H1 (cell line): ENCODE results near the gene MFAP3. TPM values are rescaled to one million over a fixed set of nuclear protein-coding genes. Genes with fewer than 3 reads are reported as not detected.

ENCODE experiments used
- CTCF ChIA-PET: fragments of 300-600 bp; sonication (Branson Sonifier 250); formaldehyde crosslinking; loops from one replicate; lab custom pipeline; 2021; ENCODE audit not compliant: partially characterized antibody; lab: Charles Lee
- POLR2A ChIA-PET: fragments of 300-600 bp; sonication (Branson Sonifier 250); formaldehyde crosslinking; loops from one replicate; lab custom pipeline; 2021; ENCODE audit warnings: inconsistent platforms; ENCODE audit not compliant: partially characterized antibody; lab: Charles Lee
- DNase-seq, 2 experiments: peaks; one replicate each; pipeline versions ENCODE4 v3.0.0 to v3.0.0-alpha.2; 2010 to 2022; ENCODE audit warnings: low spot score in 2 of 2, low read depth in 1 of 2, mixed read lengths in 1 of 2
- FAIRE-seq: peaks from 2 replicates; lab custom pipeline; 2011; peaks lifted over from hg19 to GRCh38; lab: Jason Lieb, UNC
- H2AFZ ChIP-seq: 2 replicates; pipeline ENCODE4 v1.8.1; 2012; ENCODE audit warnings: low read length, inconsistent platforms
- H2AK5ac ChIP-seq: 2 replicates; pipeline ENCODE4 v1.6.1; 2013; ENCODE audit warnings: low read depth, low read length
- H2BK120ac ChIP-seq: replicated peaks from 2 replicates; pipeline ENCODE3; 2013; ENCODE audit warnings: low read depth, low read length, inconsistent platforms
- H2BK12ac ChIP-seq: 2 replicates; pipeline ENCODE4 v1.6.1; 2013; ENCODE audit warnings: low read depth, low read length
- H2BK15ac ChIP-seq: 2 replicates; pipeline ENCODE4 v1.6.1; 2013; ENCODE audit warnings: low read length
- H2BK20ac ChIP-seq: 2 replicates; pipeline ENCODE4 v1.6.1; 2013; ENCODE audit warnings: low read length
- H2BK5ac ChIP-seq: 2 replicates; pipeline ENCODE4 v1.6.1; 2013; ENCODE audit warnings: low read depth, low read length
- H3K14ac ChIP-seq: 2 replicates; pipeline ENCODE4 v1.6.1; 2013; ENCODE audit warnings: inconsistent platforms; ENCODE audit not compliant: insufficient read length
- H3K18ac ChIP-seq: 2 replicates; pipeline ENCODE4 v1.6.1; 2013; ENCODE audit warnings: low read length; ENCODE audit errors: extremely low read depth
- H3K23ac ChIP-seq: 2 replicates; pipeline ENCODE4 v1.6.1; 2013; ENCODE audit warnings: inconsistent platforms; ENCODE audit not compliant: insufficient read length
- H3K23me2 ChIP-seq: 2 replicates; pipeline ENCODE4 v1.6.1; 2013; ENCODE audit warnings: low read depth, low read length
- H3K27ac ChIP-seq: 2 replicates; pipeline ENCODE4 v1.6.1; 2011; ENCODE audit warnings: low read depth, low read length, inconsistent platforms
- H3K27me3 ChIP-seq, 4 experiments: replicated peaks in 1 of 4; 1 replicate in 1 of 4; 2 replicates in 3 of 4; pipeline versions ENCODE4 v1.6.1 to v1.8.1; 2011 to 2013; ENCODE audit warnings: low read length in 3 of 4, mild to moderate bottlenecking in 3 of 4, inconsistent platforms in 2 of 4, mixed read lengths in 2 of 4, moderate library complexity in 1 of 4; ENCODE audit not compliant: control insufficient read depth in 3 of 4, insufficient read depth in 3 of 4; ENCODE audit errors: extremely low read depth in 1 of 4
- H3K36me3 ChIP-seq, 4 experiments: 2 replicates each; pipeline versions ENCODE4 v1.6.1 to v1.8.1; 2011 to 2013; ENCODE audit warnings: mild to moderate bottlenecking in 4 of 4, low read length in 3 of 4, moderate library complexity in 2 of 4, control low read depth in 1 of 4, inconsistent platforms in 1 of 4; ENCODE audit not compliant: insufficient read depth in 4 of 4, control insufficient read depth in 2 of 4
- H3K4ac ChIP-seq: replicated peaks from 2 replicates; pipeline ENCODE3; 2013; ENCODE audit warnings: low read length, low read depth, mixed read lengths, inconsistent platforms; ENCODE audit not compliant: insufficient read length
- H3K4me1 ChIP-seq, 4 experiments: replicated peaks in 1 of 4; 1 replicate in 1 of 4; 2 replicates in 3 of 4; pipeline versions ENCODE4 v1.6.1 to v1.8.1; 2011 to 2013; ENCODE audit warnings: low read length in 3 of 4, inconsistent platforms in 2 of 4, mixed read lengths in 1 of 4; ENCODE audit not compliant: insufficient read depth in 4 of 4, control insufficient read depth in 3 of 4
- H3K4me2 ChIP-seq, 2 experiments: 2 replicates each; pipeline versions ENCODE4 v1.6.1 to v1.8.1; 2011 to 2013; ENCODE audit warnings: low read depth in 2 of 2, low read length in 2 of 2, control low read depth in 1 of 2, inconsistent platforms in 1 of 2, mild to moderate bottlenecking in 1 of 2; ENCODE audit not compliant: insufficient read depth in 1 of 2
- H3K4me3 ChIP-seq, 4 experiments: fragments of 200-600, 300-600 bp in 1 of 4; sonication (generic), shearing (Covaris generic), sonication (Bioruptor Twin) in 1 of 4; 2 replicates each; pipeline versions ENCODE4 v1.5.1 to v1.8.1; 2011 to 2016; ENCODE audit warnings: low read length in 4 of 4, low read depth in 3 of 4, control low read depth in 2 of 4, inconsistent platforms in 2 of 4, mild to moderate bottlenecking in 2 of 4, mixed read lengths in 1 of 4, moderate library complexity in 1 of 4; ENCODE audit not compliant: insufficient read depth in 2 of 4; ENCODE audit errors: extremely low read depth in 1 of 4
- H3K56ac ChIP-seq: replicated peaks from 2 replicates; pipeline ENCODE3; 2013; ENCODE audit warnings: low read depth, mild to moderate bottlenecking, mixed read lengths, low read length, inconsistent platforms; ENCODE audit not compliant: insufficient read length
- H3K79me1 ChIP-seq: 2 replicates; pipeline ENCODE4 v1.6.1; 2013; ENCODE audit warnings: low read depth, low read length, control low read depth
- H3K79me2 ChIP-seq, 2 experiments: 2 replicates each; pipeline versions ENCODE4 v1.6.1 to v1.8.1; 2012 to 2013; ENCODE audit warnings: low read length in 2 of 2, mild to moderate bottlenecking in 2 of 2, inconsistent platforms in 1 of 2; ENCODE audit not compliant: insufficient read depth in 2 of 2, control insufficient read depth in 1 of 2
- H3K9ac ChIP-seq, 4 experiments: replicated peaks in 1 of 4; 1 replicate in 1 of 4; 2 replicates in 3 of 4; pipeline versions ENCODE4 v1.6.1 to v1.8.1; 2011 to 2013; ENCODE audit warnings: low read depth in 3 of 4, low read length in 3 of 4, control low read depth in 2 of 4, mild to moderate bottlenecking in 2 of 4, moderate library complexity in 2 of 4, inconsistent platforms in 1 of 4; ENCODE audit errors: extremely low read depth in 1 of 4
- H3K9me3 ChIP-seq, 2 experiments: 2 replicates each; pipeline versions ENCODE4 v1.6.1 to v1.8.1; 2012 to 2013; ENCODE audit warnings: mild to moderate bottlenecking in 2 of 2, moderate library complexity in 2 of 2, control low read depth in 1 of 2, inconsistent platforms in 1 of 2, low read depth in 1 of 2, low read length in 1 of 2, mixed read lengths in 1 of 2; ENCODE audit not compliant: insufficient read depth in 2 of 2
- H4K20me1 ChIP-seq, 2 experiments: replicated peaks in 1 of 2; 2 replicates each; pipeline versions ENCODE3 to v1.8.1; 2011 to 2013; ENCODE audit warnings: inconsistent platforms in 2 of 2, low read length in 2 of 2, mild to moderate bottlenecking in 1 of 2; ENCODE audit not compliant: insufficient read depth in 2 of 2, control insufficient read depth in 1 of 2
- H4K5ac ChIP-seq: 2 replicates; pipeline ENCODE4 v1.6.1; 2013; ENCODE audit warnings: low read length, low read depth, mixed read lengths, inconsistent platforms; ENCODE audit not compliant: insufficient read length
- H4K8ac ChIP-seq: 2 replicates; pipeline ENCODE4 v1.8.0; 2013; ENCODE audit warnings: mild to moderate bottlenecking, moderate library complexity, low read length, inconsistent platforms; ENCODE audit not compliant: insufficient read depth; ENCODE audit errors: extremely low read depth
- H4K91ac ChIP-seq: replicated peaks from 2 replicates; pipeline ENCODE3; 2013; ENCODE audit warnings: low read length, mixed read lengths, inconsistent platforms; ENCODE audit not compliant: insufficient read length
- CBX5 ChIP-seq: fragments of 300-800, 300-1000 bp; sonication (generic); IDR thresholded peaks from 2 replicates; pipeline ENCODE4 v1.7.1; 2016; ENCODE audit warnings: antibody characterized with exemption, low read length, low read depth
- CBX8 ChIP-seq: fragments of 300-800, 300-1000 bp; sonication (generic); IDR thresholded peaks from 2 replicates; pipeline ENCODE4 v1.7.1; 2016; ENCODE audit warnings: low read depth, low read length, borderline replicate concordance
- CHD2 ChIP-seq: IDR thresholded peaks from 2 replicates; pipeline ENCODE4 v1.6.1; 2012; ENCODE audit warnings: low read length, improper control_type of control experiment
- KDM1A ChIP-seq: fragments of 200-600, 300-600 bp; sonication (generic); IDR thresholded peaks from 2 replicates; pipeline ENCODE4 v1.7.1; 2016; ENCODE audit warnings: mild to moderate bottlenecking, low read length, borderline replicate concordance
- MAFK ChIP-seq: IDR thresholded peaks from 2 replicates; pipeline ENCODE4 v1.6.1; 2012; ENCODE audit warnings: low read depth, mild to moderate bottlenecking, improper control_type of control experiment, low read length
- NANOG ChIP-seq: IDR thresholded peaks from 2 replicates; pipeline ENCODE4 v1.6.1; 2011; ENCODE audit warnings: low read length, low read depth, mild to moderate bottlenecking, inconsistent platforms; ENCODE audit not compliant: insufficient read depth, poor library complexity, severe bottlenecking
- RAD21 ChIP-seq, 2 experiments: IDR thresholded peaks in 1 of 2; conservative IDR thresholded peaks in 1 of 2; 2 replicates each; pipeline ENCODE4 v1.6.1; 2011; ENCODE audit warnings: low read depth in 2 of 2, low read length in 2 of 2, improper control_type of control experiment in 1 of 2, inconsistent platforms in 1 of 2, mild to moderate bottlenecking in 1 of 2, moderate library complexity in 1 of 2
- RBBP5 ChIP-seq: IDR thresholded peaks from 2 replicates; pipeline ENCODE4 v1.7.1; 2012; ENCODE audit warnings: low read depth, mild to moderate bottlenecking, inconsistent platforms, low read length, moderate library complexity, borderline replicate concordance
- SP2 ChIP-seq: IDR thresholded peaks from 2 replicates; pipeline ENCODE4 v1.6.1; 2012; ENCODE audit warnings: mild to moderate bottlenecking, low read length, inconsistent platforms
- SP4 ChIP-seq: IDR thresholded peaks from 2 replicates; pipeline ENCODE4 v1.6.1; 2012; ENCODE audit warnings: low read length, inconsistent platforms
- WGBS, 2 experiments: shearing (Covaris generic) in 1 of 2; methylation state at CpG; one replicate each; pipeline versions ENCODE4 v1.1.6 to v1.1.7; 2013 to 2015; ENCODE audit warnings: low lambda C conversion rate in 2 of 2, mixed read lengths in 2 of 2, inconsistent platforms in 1 of 2, low coverage in 1 of 2, missing lambda C conversion rate in 1 of 2; ENCODE audit not compliant: insufficient replicate concordance in 2 of 2, insufficient coverage in 1 of 2, insufficient read length in 1 of 2; ENCODE audit errors: extremely low coverage in 1 of 2, missing lambda C conversion rate in 1 of 2; 5-methylcytosine and 5-hydroxymethylcytosine counted together
- polyA plus RNA-seq, 7 experiments: library from polyadenylated mRNA; depleted of rRNA in 3 of 7; stranded (reverse) in 5 of 7; unstranded in 2 of 7; fragments of >200 nt in 5 of 7; fragments of 200-250 nt in 2 of 7; gene quantifications; 1 replicate in 5 of 7; 2 replicates in 1 of 7; 4 replicates in 1 of 7; pipeline versions ENCODE4 v1.2.1 to v1.2.3, GENCODE V29; 2011 to 2013; ENCODE audit warnings: missing spikeins in 2 of 7, mixed read lengths in 2 of 7
- total RNA-seq: library from RNA; stranded (reverse); fragmentation: NEBNext Ultra II Directional; extraction: Animal tissue kit (Norgen Biotek cat#: 25700); gene quantifications from 2 replicates; pipeline ENCODE4 v1.2.1, GENCODE V29; 2021

MFAP3 gene
- total and polyA plus RNA-seq, 2 of the 8 experiments (the other 6 are each of a cell fraction or from before 2014, with no cell fraction given), result 13.7 to 27.0 TPM

- Histone ChIP-seq H2BK12ac (no peak overlapping the region), H3K4ac (no peak overlapping the region), H2AK5ac (no peak overlapping the region), H3K4me1 (peaks cover 0 to 6% (median 0%) of the 10 kb centered on the region in 4 experiments; a peak in 2 of 7 replicates), H3K23me2 (no peaks in the 10 kb centered on the region), H4K5ac (no peak overlapping the region), H3K27ac (no peak overlapping the region), H2BK15ac (no peak overlapping the region), H3K36me3 (no peaks in the 10 kb centered on the region), H2BK120ac (no peak overlapping the region), H2BK20ac (no peak overlapping the region), H3K4me3 (no peak overlapping the region), H3K27me3 (no peaks in the 10 kb centered on the region), H4K91ac (no peak overlapping the region), H2BK5ac (no peak overlapping the region), H3K4me2 (no peak overlapping the region), H4K20me1 (peaks cover 0 to 2% of the 10 kb centered on the region in 2 experiments), H3K9ac (no peak overlapping the region), H3K18ac (no peak overlapping the region), H3K79me2 (no peaks in the 10 kb centered on the region), H3K23ac (no peak overlapping the region), H3K9me3 (no peaks in the 10 kb centered on the region), H2AFZ (no peak overlapping the region), H3K14ac (no peak overlapping the region), H3K56ac (no peak overlapping the region), H3K79me1 (no peaks in the 10 kb centered on the region), H4K8ac (no peak overlapping the region)
- ChIA-PET CTCF (interaction anchor here (0.6 to 3.2 kb wide), 10 partner anchors 14 to 412 kb away, joined by 3 to 14 read pairs (median 4); no protein-coding TSS in a partner anchor), POLR2A (no interaction called here)
- no peak for DNase-seq
- TF ChIP-seq RAD21 (IDR thresholded peaks at IDR 0.05 in 1 of 2, conservative IDR thresholded peaks at IDR 0.05 in 1 of 2; ENCODE audit: low read depth in 2 of 2, low read length in 2 of 2) (no peak), SP2 (no peak), CBX8 (no peak), KDM1A (no peak), MAFK (no peak), NANOG (no peak), RBBP5 (no peak), CHD2 (no peak), CBX5 (no peak), SP4 (no peak)
- 90% methylated on average over 4 of the region's 4 CpGs; no CpG with 5 or more reads in 1 of the 2 experiments for WGBS, 2 experiments
- no peak for FAIRE-seq
These were observed 47.9 kb downstream of the MFAP3 start for GRCh38 chr5:154086641-154087040.
